GM12892 (cell line): Measurements from ENCODE around the gene RIC3.

Experiments used
- DNase-seq: peaks from one replicate; pipeline ENCODE4 v3.0.0; 2011; ENCODE audit not compliant: insufficient read length
- FAIRE-seq: peaks from 2 replicates; lab custom pipeline; 2011; peaks lifted over from hg19 to GRCh38; lab: Jason Lieb, UNC
- POLR2A ChIP-seq: IDR thresholded peaks from 2 replicates; pipeline ENCODE4 v1.6.1; 2011; ENCODE audit warnings: low read depth, low read length, control low read depth
- POLR2AphosphoS5 ChIP-seq: IDR thresholded peaks from 2 replicates; pipeline ENCODE4 v1.6.1; 2011; ENCODE audit warnings: low read depth, low read length, control low read depth
- TAF1 ChIP-seq: IDR thresholded peaks from 2 replicates; pipeline ENCODE4 v1.6.1; 2011; ENCODE audit warnings: low read depth, mild to moderate bottlenecking, control low read depth, low read length, borderline replicate concordance

Gene RIC3

DNA sequence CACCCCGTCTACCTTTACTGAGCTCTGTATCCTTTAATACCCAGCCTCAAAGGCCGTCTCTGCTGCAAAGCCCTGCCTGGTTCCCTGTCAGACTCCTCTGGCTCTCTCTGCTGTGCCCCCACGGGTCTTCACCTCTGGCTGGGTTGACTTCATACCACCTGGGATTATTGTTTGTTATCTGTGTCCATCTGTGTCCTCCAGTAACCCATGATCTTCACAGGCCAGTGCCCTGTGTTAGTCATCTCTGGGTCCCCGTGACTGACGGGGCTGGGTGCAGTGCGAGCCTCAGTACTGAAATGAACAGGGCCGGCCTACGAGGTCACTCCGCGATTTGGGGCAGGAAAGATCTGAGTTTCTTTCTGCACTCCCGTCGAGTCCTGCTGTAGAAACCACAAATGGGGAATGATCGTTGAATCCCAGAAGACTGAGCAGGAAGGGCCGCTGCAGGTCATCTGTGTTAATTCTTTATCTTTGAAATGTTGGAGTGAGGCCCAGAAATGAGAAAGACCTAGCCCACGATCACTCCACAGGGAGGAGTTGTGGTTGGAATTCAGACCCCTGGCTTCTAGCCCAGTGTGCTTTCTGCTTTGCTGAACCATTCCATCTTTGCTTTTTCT is 100.1 kb downstream of the RIC3 start:
- DNase-seq: no peak
- TF ChIP-seq TAF1: no peak
- no peak for TF ChIP-seq POLR2A
- TF ChIP-seq POLR2AphosphoS5: no peak
- peak; percentile 79 for FAIRE-seq

- no peak for FAIRE-seq
- TF ChIP-seq TAF1 (no peak), POLR2AphosphoS5 (no peak), POLR2A (no peak)
- no peak for DNase-seq
These were observed 100.8 kb downstream of the RIC3 start for GRCh38 chr11:8067929-8068575.

- TF ChIP-seq POLR2A: no peak
- TF ChIP-seq POLR2AphosphoS5: no peak
- TF ChIP-seq TAF1: no peak
- DNase-seq (no peak), FAIRE-seq (no peak)
These were observed 101.3 kb downstream of the RIC3 start for GRCh38 chr11:8067567-8067928.

DNA sequence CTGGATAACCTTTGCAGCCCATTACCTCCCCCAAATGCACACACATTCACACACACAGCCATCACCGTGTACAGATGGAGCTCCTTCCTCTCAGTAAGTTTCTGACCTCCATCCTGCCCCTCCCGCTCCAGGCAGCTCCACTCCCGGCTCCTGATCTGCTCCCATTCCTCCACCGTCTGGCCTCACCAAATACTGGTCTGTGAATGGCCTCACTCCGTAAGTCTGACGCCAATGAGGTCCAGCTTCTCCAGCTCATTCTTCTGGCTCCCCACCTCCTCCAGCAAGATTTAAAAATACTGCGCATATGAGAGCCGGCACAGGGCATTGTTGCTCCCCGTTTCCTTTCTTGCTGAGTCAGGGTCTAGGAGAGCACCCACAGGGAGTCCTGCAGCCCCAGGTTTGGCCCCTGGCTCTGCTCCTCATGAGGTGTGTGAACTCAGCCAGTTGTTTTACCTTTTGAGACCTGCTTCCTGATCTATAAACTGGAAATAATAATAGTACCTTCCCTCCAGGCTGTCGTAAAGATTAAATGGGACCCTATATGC is 101.8 kb downstream of the RIC3 start:
- DNase-seq (no peak), FAIRE-seq (no peak)
- TF ChIP-seq POLR2A (no peak), POLR2AphosphoS5 (no peak), TAF1 (no peak)

DNA sequence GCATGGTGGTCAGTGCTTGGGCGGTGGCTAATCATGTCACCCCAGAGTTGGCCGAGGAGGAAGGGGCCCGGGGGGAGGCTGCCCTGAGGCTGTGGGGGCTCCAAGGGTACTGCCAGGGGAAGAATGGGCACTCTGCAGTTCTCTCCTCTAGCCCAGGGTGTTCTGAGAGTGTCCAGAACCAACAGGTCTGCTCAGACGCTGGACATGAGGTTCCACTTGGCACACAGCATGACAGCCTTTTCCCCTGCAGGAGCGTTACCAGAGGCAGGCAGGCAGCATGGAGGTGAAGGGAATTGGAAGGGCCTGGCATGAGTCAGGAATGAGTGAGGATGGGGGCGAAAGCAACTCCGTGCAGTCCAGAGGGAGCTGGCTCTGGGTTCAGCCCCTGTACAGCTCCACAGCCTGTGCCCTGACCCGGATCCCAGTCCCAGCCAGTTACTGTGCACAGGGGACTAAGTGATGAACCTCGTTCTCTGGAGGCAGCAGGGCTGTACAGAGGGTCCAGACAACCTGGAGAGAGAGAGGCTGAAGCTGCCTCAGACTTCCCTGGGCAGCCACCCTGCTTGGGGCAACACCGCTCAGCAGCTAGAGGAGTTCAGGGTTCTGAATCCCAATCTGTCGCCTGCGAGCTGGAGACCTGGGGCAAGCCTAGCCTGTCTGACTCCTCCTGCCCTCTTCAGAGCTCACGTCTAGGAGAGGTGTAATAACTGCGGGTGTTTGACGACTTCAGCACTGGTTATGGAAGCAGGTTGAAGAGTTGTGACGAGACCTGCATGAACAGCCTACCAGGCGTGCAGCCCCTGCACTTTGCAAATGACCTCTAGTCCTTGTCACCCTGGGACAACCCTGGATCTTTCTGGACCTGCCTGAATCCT is 102.6 kb downstream of the RIC3 start:
- DNase-seq (no peak), FAIRE-seq (no peak)
- TF ChIP-seq TAF1: no peak
- TF ChIP-seq POLR2A: no peak
- no peak for TF ChIP-seq POLR2AphosphoS5

DNA sequence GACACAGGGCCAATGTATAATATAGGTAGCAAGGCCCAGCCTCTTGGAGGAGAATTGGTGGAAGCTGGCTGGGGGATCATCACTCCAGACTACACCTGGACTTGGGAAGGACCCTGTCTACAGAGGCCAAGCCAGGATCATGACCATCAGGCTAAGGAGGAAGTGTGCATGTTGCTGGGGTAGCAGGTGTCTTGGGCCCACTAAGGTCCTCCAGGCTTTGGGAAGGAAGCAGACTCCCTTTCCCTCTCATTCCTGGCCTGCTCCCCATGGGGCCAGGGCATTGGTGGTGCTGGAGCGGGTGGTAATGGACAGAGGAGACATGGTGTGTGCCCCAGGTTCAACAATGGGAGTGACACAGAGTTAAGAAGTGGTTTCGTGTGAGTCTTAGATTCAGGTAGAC is 103.8 kb downstream of the RIC3 start:
- no peak for DNase-seq
- no peak for TF ChIP-seq POLR2A
- TF ChIP-seq POLR2AphosphoS5: no peak
- TF ChIP-seq TAF1: no peak

DNA sequence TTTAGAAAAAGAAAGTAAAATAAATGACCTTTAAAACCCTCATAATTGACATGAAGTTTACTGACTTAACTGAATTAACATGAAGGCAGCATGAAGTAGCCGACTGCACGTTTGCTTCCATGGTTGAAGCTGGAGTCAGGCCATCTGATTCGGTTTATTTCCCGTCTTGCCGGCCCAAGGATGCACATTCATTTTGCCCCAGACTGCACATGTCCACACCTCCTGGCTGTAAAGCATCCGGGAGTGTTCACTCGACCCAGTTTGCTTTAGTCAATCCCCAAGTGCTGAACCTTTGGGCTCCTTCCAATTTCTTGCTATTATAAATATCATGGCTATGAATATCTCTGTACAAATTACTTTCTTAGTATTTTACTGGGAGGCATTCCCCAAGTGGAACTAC is 105.5 kb downstream of the RIC3 start:
- TF ChIP-seq POLR2AphosphoS5: no peak
- no peak for TF ChIP-seq TAF1
- TF ChIP-seq POLR2A: no peak
- DNase-seq (no peak), FAIRE-seq (no peak)

More for the DNA sequence above, 103.8 kb downstream of the RIC3 start:
- no peak for FAIRE-seq

- no peak for DNase-seq
- TF ChIP-seq TAF1 (no peak), POLR2A (no peak), POLR2AphosphoS5 (no peak)
- no peak for FAIRE-seq
These were observed 106.0 kb downstream of the RIC3 start for GRCh38 chr11:8062781-8063257.

DNA sequence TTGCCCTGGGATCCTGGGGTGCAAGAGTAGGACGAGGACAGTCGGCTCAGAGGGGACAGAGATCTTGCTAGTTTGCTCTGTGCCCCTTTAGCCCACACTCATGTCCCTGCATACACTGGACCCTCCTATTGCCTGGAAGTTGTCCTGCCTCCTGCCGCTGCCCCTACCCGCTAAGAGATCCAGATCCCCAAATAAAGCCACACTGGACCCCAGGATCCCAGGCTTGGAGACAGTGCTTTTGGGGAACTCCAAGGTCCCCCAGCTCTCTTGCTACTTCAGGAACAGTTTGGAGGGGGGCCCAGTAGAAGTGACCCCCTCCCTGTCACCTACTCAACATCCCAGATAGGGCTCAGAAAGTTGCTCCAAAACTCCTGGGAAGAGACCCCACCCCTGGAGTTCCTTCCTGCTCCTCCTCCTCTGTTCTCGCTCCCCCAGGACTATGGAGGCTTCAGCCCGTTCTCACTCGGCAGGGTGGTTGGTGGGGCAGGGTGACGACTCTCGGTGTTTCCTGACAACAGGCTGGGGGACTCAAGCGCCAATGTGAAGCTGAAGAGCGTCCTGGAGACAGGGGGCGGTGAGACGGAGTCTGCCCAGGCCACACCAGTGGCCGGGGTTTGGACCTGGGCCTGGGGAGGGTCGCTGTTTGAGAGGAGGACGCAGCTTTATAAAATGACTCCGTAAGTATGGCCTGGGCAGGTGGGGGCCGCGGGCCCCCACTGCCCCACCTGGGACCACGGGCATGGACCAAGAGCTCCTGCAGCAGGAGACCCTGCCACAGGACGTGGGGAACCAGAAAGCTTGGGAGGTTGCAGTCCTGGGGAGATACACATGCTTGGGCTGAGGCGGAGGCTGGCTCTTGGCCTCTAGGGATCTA is 107.0 kb downstream of the RIC3 start:
- TF ChIP-seq POLR2A: no peak
- TF ChIP-seq POLR2AphosphoS5: no peak
- no peak for TF ChIP-seq TAF1
- FAIRE-seq: no peak
- no peak for DNase-seq

DNA sequence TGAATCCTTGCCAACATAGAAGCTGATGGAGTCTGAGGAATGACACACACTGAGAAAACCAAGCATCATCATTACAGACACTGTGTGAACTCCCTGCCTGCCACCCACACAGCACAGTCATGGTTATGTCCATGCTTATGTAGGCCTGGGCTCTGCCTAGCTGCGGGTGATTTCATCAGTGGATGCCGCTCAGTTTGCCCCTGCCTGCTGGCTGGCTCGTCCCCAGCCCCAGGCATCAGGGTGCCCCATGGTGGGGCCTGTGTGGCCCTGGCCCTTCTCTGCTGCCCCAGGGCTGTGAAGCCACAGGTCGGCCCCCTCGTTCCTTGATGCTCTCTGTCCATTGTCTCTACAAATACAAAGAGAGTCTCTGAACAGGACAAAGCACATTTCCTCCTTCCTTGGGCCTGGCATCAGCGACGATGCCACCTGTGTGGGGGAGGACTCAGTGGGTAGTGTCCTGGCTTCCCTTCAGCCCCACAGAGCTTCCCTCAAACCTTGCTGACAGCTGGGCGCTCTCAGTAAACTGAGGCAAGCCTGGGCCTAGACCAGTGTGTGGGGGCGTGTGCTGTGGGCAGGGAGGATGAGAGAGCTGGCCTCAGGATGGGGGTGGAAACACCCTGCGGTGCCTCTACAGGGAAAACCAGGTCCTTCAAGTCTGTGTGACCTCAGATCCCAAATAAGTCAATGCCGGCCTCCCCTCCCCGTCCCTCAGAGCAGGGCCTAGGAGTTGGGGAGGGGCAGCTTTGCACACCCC is 107.8 kb downstream of the RIC3 start:
- no peak for TF ChIP-seq POLR2A
- no peak for TF ChIP-seq POLR2AphosphoS5
- TF ChIP-seq TAF1: no peak
- FAIRE-seq: no peak
- no peak for DNase-seq
